Liver (tissue), 9 donors: ENCODE measurements around the gene PTPRQ. TPM values are rescaled to one million over a fixed set of nuclear protein-coding genes. Genes with fewer than 3 reads are reported as not detected.

Source experiments
- DNase-seq: peaks from one replicate; pipeline ENCODE4 v3.0.0-alpha.2; 2017; ENCODE audit warnings: low spot score
- H3K27ac ChIP-seq, 2 donors: one replicate each; pipeline ENCODE4 v1.7.0; 2013; ENCODE audit warnings: inconsistent platforms in 2 of 2, low read length in 2 of 2, control low read depth in 1 of 2, low read depth in 1 of 2, mild to moderate bottlenecking in 1 of 2
- H3K27me3 ChIP-seq, 4 donors: one replicate each; pipeline versions ENCODE4 v1.6.1 to v1.7.0; 2013; ENCODE audit warnings: low read length in 3 of 4, inconsistent platforms in 1 of 4, mild to moderate bottlenecking in 1 of 4, moderate library complexity in 1 of 4; ENCODE audit not compliant: control insufficient read depth in 4 of 4, insufficient read depth in 4 of 4
- H3K36me3 ChIP-seq, 4 donors: one replicate each; pipeline versions ENCODE4 v1.6.1 to v1.7.0; 2013; ENCODE audit warnings: low read length in 3 of 4, mild to moderate bottlenecking in 3 of 4, low read depth in 1 of 4, moderate library complexity in 1 of 4; ENCODE audit not compliant: control insufficient read depth in 4 of 4, insufficient read depth in 3 of 4
- H3K4me1 ChIP-seq, 4 donors: one replicate each; pipeline versions ENCODE4 v1.6.1 to v1.7.0; 2013; ENCODE audit warnings: low read length in 3 of 4, mild to moderate bottlenecking in 3 of 4, moderate library complexity in 1 of 4; ENCODE audit not compliant: control insufficient read depth in 4 of 4, insufficient read depth in 4 of 4
- H3K4me3 ChIP-seq, 3 donors: one replicate each; pipeline versions ENCODE4 v1.6.1 to v1.7.0; 2013; ENCODE audit warnings: low read length in 3 of 3, control low read depth in 1 of 3, low read depth in 1 of 3, mild to moderate bottlenecking in 1 of 3
- H3K9ac ChIP-seq, 2 donors: one replicate each; pipeline ENCODE4 v1.7.0; 2013; ENCODE audit warnings: low read length in 2 of 2, mild to moderate bottlenecking in 2 of 2, moderate library complexity in 2 of 2, control low read depth in 1 of 2, low read depth in 1 of 2
- H3K9me3 ChIP-seq, 4 donors: one replicate each; pipeline versions ENCODE4 v1.6.1 to v1.7.0; 2013; ENCODE audit warnings: low read length in 3 of 4; ENCODE audit not compliant: control insufficient read depth in 4 of 4
- EGR1 ChIP-seq, 2 donors: IDR thresholded peaks; 2 replicates each; pipeline ENCODE4 v1.6.1; 2016 to 2018; ENCODE audit warnings: antibody characterized with exemption in 2 of 2, low read depth in 2 of 2
- FOXA1 ChIP-seq: IDR thresholded peaks from 2 replicates; pipeline ENCODE4 v1.6.1; 2016; ENCODE audit warnings: antibody characterized with exemption
- FOXA2 ChIP-seq: IDR thresholded peaks from 2 replicates; pipeline ENCODE4 v1.6.1; 2016; ENCODE audit warnings: antibody characterized with exemption
- GABPA ChIP-seq, 2 donors: IDR thresholded peaks in 1 of 2; conservative IDR thresholded peaks in 1 of 2; 2 replicates each; pipeline ENCODE4 v1.6.1; 2016; ENCODE audit warnings: antibody characterized with exemption in 2 of 2, mild to moderate bottlenecking in 1 of 2, moderate library complexity in 1 of 2
- HNF4A ChIP-seq, 2 donors: conservative IDR thresholded peaks; 2 replicates each; pipeline ENCODE4 v1.6.1; 2016; ENCODE audit warnings: antibody characterized with exemption in 2 of 2, mild to moderate bottlenecking in 2 of 2
- HNF4G ChIP-seq: IDR thresholded peaks from 2 replicates; pipeline ENCODE4 v1.6.1; 2016; ENCODE audit warnings: antibody characterized with exemption
- JUND ChIP-seq, 2 donors: IDR thresholded peaks; 2 replicates each; pipeline ENCODE4 v1.6.1; 2016; ENCODE audit warnings: antibody characterized with exemption in 2 of 2
- NR2F2 ChIP-seq: IDR thresholded peaks from 2 replicates; pipeline ENCODE4 v1.6.1; 2016; ENCODE audit warnings: antibody characterized with exemption
- RAD21 ChIP-seq, 2 donors: IDR thresholded peaks; 2 replicates each; pipeline ENCODE4 v1.6.1; 2016; ENCODE audit warnings: antibody characterized with exemption in 2 of 2, mild to moderate bottlenecking in 2 of 2
- RXRA ChIP-seq, 2 donors: IDR thresholded peaks; 2 replicates each; pipeline ENCODE4 v1.6.1; 2017 to 2018; ENCODE audit warnings: antibody characterized with exemption in 2 of 2, mild to moderate bottlenecking in 1 of 2
- SP1 ChIP-seq: IDR thresholded peaks from 2 replicates; pipeline ENCODE4 v1.6.1; 2018; ENCODE audit warnings: antibody characterized with exemption, mild to moderate bottlenecking
- TAF1 ChIP-seq: conservative IDR thresholded peaks from 2 replicates; pipeline ENCODE4 v1.6.1; 2016; ENCODE audit warnings: antibody characterized with exemption, mild to moderate bottlenecking
- YY1 ChIP-seq: IDR thresholded peaks from 2 replicates; pipeline ENCODE4 v1.6.1; 2016; ENCODE audit warnings: antibody characterized with exemption, mild to moderate bottlenecking
- WGBS: extraction: QIAGEN DNeasy Blood & Tissue Kit; methylation state at CpG from one replicate; pipeline ENCODE4 v1.1.7; 2013; 5-methylcytosine and 5-hydroxymethylcytosine counted together
- polyA plus RNA-seq, 2 donors: library from polyadenylated mRNA; stranded (reverse) in 1 of 2; unstranded in 1 of 2; fragments of 200-250 nt in 1 of 2; fragments of >200 nt in 1 of 2; fragmentation: Nextera tagmentation in 1 of 2; extraction: Ambion mirVana in 1 of 2; gene quantifications; one replicate each; pipeline versions ENCODE4 v1.2.1 to v1.2.3, GENCODE V29; 2013 to 2015
- total RNA-seq, 2 donors: library from RNA; depleted of rRNA; stranded (reverse); fragments of >200 nt; gene quantifications; one replicate each; pipeline ENCODE4 v1.2.3, GENCODE V29; 2014
- TF ChIP-seq, protein P1 (sequence below): IDR thresholded peaks from 2 replicates; pipeline ENCODE4 v1.6.1; 2016; ENCODE audit warnings: antibody characterized with exemption
- TF ChIP-seq, protein P2 (sequence below): IDR thresholded peaks from 2 replicates; pipeline ENCODE4 v1.6.1; 2016; ENCODE audit warnings: antibody characterized with exemption
- TF ChIP-seq, protein P3 (sequence below): IDR thresholded peaks from 2 replicates; pipeline ENCODE4 v1.6.1; 2016; ENCODE audit warnings: antibody characterized with exemption, mild to moderate bottlenecking
- TF ChIP-seq, protein P4 (sequence below): fragments of 150-350 bp; IDR thresholded peaks from 2 replicates; pipeline ENCODE4 v1.5.1; 2017; ENCODE audit warnings: improper control_type of control experiment, low read depth, low read length; ENCODE audit not compliant: missing input control
- TF ChIP-seq, protein P5 (sequence below): IDR thresholded peaks from 2 replicates; pipeline ENCODE4 v1.6.1; 2016; ENCODE audit warnings: antibody characterized with exemption
- donor health status: healthy.
- donor health status: healthy.
- donor health status: healthy.
- donor health status: healthy.
- donor health status: healthy.

Gene PTPRQ
- total and polyA plus RNA-seq, 4 donors, result 0.02 to 0.08 (median 0.04) TPM

DNA sequence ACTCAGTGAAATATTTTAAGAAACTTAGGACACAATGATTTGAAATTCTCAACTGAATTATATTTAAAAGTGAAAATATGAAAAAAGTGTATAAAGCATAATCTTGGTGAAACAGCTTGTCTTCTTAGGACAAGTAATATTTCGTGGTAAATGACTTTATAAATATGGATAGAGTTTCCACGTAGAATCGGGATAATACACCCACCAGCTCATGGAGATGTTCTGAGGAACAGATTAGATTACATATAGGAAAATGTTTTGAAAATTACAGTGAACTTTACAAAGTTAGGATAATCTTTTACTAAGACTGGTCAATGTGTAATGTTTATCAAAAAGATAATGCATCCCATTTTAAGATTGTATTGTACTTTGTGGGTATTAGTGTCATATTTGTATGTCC lies 237.8 kb downstream of the PTPRQ start:
- no peak overlapping the region for H3K4me3 ChIP-seq
- H3K9ac ChIP-seq, result no peak overlapping the region
- no peak for TF ChIP-seq FOXA2
- TF ChIP-seq JUND (IDR thresholded peaks at IDR 0.05), result no peak
- TF ChIP-seq NR2F2, result no peak
- TF ChIP-seq, protein P1, sequence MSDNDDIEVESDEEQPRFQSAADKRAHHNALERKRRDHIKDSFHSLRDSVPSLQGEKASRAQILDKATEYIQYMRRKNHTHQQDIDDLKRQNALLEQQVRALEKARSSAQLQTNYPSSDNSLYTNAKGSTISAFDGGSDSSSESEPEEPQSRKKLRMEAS, result no peak
- TF ChIP-seq, protein P2, sequence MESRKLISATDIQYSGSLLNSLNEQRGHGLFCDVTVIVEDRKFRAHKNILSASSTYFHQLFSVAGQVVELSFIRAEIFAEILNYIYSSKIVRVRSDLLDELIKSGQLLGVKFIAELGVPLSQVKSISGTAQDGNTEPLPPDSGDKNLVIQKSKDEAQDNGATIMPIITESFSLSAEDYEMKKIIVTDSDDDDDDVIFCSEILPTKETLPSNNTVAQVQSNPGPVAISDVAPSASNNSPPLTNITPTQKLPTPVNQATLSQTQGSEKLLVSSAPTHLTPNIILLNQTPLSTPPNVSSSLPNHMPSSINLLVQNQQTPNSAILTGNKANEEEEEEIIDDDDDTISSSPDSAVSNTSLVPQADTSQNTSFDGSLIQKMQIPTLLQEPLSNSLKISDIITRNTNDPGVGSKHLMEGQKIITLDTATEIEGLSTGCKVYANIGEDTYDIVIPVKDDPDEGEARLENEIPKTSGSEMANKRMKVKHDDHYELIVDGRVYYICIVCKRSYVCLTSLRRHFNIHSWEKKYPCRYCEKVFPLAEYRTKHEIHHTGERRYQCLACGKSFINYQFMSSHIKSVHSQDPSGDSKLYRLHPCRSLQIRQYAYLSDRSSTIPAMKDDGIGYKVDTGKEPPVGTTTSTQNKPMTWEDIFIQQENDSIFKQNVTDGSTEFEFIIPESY, result no peak

DNA sequence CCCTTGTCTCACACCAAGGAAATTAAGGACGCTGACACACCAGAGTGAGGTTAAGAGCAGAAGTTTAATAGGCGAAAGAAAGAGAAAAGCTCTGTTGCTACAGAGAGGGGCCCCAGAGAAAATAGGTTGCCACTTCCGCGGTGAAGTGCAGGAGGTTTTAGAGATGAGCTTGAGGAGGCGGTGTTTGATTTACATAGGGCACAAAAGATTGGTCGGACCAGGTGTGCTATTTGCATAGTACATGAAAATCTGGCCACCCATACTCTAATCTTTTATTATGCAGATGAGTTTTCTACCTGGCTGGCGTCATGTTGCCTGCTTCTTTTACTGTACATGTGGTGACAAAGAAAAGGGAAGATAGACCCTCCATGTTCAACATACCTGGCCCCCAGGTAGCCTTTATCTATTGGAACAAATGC lies 240.1 kb downstream of the PTPRQ start:
- peaks cover 0 to 3% (median 0%) of the 10 kb centered on the region in 4 donors for H3K9me3 ChIP-seq
- no peak for DNase-seq
- WGBS, result 59% methylated on average over 7 of the region's 7 CpGs
- no peaks in the 10 kb centered on the region for H3K36me3 ChIP-seq
- H3K4me3 ChIP-seq, result no peak overlapping the region
- H3K27ac ChIP-seq, result no peak overlapping the region
- TF ChIP-seq GABPA (IDR thresholded peaks at IDR 0.05 in 1 of 2, conservative IDR thresholded peaks at IDR 0.05 in 1 of 2) (no peak), EGR1 (IDR thresholded peaks at IDR 0.05; ENCODE audit: low read depth in 2 of 2) (no peak), NR2F2 (no peak), SP1 (no peak), TAF1 (no peak), HNF4G (no peak), JUND (IDR thresholded peaks at IDR 0.05) (no peak), RXRA (IDR thresholded peaks at IDR 0.05) (no peak), HNF4A (conservative IDR thresholded peaks at IDR 0.05) (no peak), FOXA2 (no peak), YY1 (no peak), FOXA1 (no peak), RAD21 (IDR thresholded peaks at IDR 0.05) (no peak)
- TF ChIP-seq, protein P3, sequence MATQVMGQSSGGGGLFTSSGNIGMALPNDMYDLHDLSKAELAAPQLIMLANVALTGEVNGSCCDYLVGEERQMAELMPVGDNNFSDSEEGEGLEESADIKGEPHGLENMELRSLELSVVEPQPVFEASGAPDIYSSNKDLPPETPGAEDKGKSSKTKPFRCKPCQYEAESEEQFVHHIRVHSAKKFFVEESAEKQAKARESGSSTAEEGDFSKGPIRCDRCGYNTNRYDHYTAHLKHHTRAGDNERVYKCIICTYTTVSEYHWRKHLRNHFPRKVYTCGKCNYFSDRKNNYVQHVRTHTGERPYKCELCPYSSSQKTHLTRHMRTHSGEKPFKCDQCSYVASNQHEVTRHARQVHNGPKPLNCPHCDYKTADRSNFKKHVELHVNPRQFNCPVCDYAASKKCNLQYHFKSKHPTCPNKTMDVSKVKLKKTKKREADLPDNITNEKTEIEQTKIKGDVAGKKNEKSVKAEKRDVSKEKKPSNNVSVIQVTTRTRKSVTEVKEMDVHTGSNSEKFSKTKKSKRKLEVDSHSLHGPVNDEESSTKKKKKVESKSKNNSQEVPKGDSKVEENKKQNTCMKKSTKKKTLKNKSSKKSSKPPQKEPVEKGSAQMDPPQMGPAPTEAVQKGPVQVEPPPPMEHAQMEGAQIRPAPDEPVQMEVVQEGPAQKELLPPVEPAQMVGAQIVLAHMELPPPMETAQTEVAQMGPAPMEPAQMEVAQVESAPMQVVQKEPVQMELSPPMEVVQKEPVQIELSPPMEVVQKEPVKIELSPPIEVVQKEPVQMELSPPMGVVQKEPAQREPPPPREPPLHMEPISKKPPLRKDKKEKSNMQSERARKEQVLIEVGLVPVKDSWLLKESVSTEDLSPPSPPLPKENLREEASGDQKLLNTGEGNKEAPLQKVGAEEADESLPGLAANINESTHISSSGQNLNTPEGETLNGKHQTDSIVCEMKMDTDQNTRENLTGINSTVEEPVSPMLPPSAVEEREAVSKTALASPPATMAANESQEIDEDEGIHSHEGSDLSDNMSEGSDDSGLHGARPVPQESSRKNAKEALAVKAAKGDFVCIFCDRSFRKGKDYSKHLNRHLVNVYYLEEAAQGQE, result no peak
- TF ChIP-seq, protein P4, sequence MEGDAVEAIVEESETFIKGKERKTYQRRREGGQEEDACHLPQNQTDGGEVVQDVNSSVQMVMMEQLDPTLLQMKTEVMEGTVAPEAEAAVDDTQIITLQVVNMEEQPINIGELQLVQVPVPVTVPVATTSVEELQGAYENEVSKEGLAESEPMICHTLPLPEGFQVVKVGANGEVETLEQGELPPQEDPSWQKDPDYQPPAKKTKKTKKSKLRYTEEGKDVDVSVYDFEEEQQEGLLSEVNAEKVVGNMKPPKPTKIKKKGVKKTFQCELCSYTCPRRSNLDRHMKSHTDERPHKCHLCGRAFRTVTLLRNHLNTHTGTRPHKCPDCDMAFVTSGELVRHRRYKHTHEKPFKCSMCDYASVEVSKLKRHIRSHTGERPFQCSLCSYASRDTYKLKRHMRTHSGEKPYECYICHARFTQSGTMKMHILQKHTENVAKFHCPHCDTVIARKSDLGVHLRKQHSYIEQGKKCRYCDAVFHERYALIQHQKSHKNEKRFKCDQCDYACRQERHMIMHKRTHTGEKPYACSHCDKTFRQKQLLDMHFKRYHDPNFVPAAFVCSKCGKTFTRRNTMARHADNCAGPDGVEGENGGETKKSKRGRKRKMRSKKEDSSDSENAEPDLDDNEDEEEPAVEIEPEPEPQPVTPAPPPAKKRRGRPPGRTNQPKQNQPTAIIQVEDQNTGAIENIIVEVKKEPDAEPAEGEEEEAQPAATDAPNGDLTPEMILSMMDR, result no peak
- TF ChIP-seq, protein P1, result no peak
- TF ChIP-seq, protein P5, sequence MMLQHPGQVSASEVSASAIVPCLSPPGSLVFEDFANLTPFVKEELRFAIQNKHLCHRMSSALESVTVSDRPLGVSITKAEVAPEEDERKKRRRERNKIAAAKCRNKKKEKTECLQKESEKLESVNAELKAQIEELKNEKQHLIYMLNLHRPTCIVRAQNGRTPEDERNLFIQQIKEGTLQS, result no peak
- TF ChIP-seq, protein P2, result no peak
- no peak overlapping the region for H3K9ac ChIP-seq
- H3K4me1 ChIP-seq, result no peaks in the 10 kb centered on the region
- no peaks in the 10 kb centered on the region for H3K27me3 ChIP-seq

More for the DNA sequence above, 237.8 kb downstream of the PTPRQ start:
- Histone ChIP-seq H3K9me3 (peaks cover 0 to under 1% (median 0%) of the 10 kb centered on the region in 4 donors), H3K27ac (no peak overlapping the region), H3K36me3 (no peaks in the 10 kb centered on the region), H3K4me1 (peaks cover 0 to under 1% (median 0%) of the 10 kb centered on the region in 4 donors), H3K27me3 (no peaks in the 10 kb centered on the region)
- WGBS, result 90% methylated on average over 3 of the region's 3 CpGs
- no peak for DNase-seq
